Keratinocyte (primary cell): ENCODE measurements around the gene ABCA8. TPM values are rescaled to one million over a fixed set of nuclear protein-coding genes. Genes with fewer than 3 reads are reported as not detected.
"Not testable (repeated sequence)": the region's sequence is repeated elsewhere in the genome, so short reads cannot be mapped to it uniquely, and the experiment has no call there.

Experiments
- DNase-seq: peaks from one replicate; pipeline ENCODE4 v3.0.0-alpha.2; 2011; ENCODE audit warnings: low read depth, missing footprints, low spot score
- FAIRE-seq: peaks from 2 replicates; lab custom pipeline; 2011; peaks lifted over from hg19 to GRCh38; lab: Jason Lieb, UNC
- H2AFZ ChIP-seq: 2 replicates; pipeline ENCODE4 v1.6.0; 2012; ENCODE audit warnings: low read length, control low read depth, inconsistent platforms; ENCODE audit not compliant: control insufficient read depth
- H3K27ac ChIP-seq: 2 replicates; pipeline ENCODE4 v1.5.1; 2011; ENCODE audit warnings: low read length; ENCODE audit not compliant: control insufficient read depth, insufficient read depth
- H3K27me3 ChIP-seq: 3 replicates; pipeline ENCODE4 v1.6.0; 2011; ENCODE audit warnings: low read length; ENCODE audit not compliant: control insufficient read depth, insufficient read depth; ENCODE audit errors: extremely low read depth
- H3K36me3 ChIP-seq, 2 experiments: 2 replicates in 1 of 2; 3 replicates in 1 of 2; pipeline ENCODE4 v1.5.1; 2011; ENCODE audit warnings: low read length in 2 of 2, mild to moderate bottlenecking in 1 of 2; ENCODE audit not compliant: control insufficient read depth in 2 of 2, insufficient read depth in 2 of 2; ENCODE audit errors: extremely low read depth in 1 of 2
- H3K4me1 ChIP-seq: 3 replicates; pipeline ENCODE4 v1.5.1; 2011; ENCODE audit warnings: low read length; ENCODE audit not compliant: control insufficient read depth, insufficient read depth; ENCODE audit errors: extremely low read depth
- H3K4me2 ChIP-seq: 3 replicates; pipeline ENCODE4 v1.6.0; 2011; ENCODE audit warnings: low read depth, low read length; ENCODE audit not compliant: control insufficient read depth, insufficient read depth; ENCODE audit errors: extremely low read depth
- H3K4me3 ChIP-seq, 3 experiments: fragments of 200-600 bp in 1 of 3; sonication (generic) in 1 of 3; 2 replicates in 2 of 3; 3 replicates in 1 of 3; pipeline ENCODE4 v1.5.1; 2011 to 2016; ENCODE audit warnings: low read length in 3 of 3, mild to moderate bottlenecking in 3 of 3, control low read depth in 2 of 3, inconsistent platforms in 1 of 3, low read depth in 1 of 3, mixed read lengths in 1 of 3, mixed run types in 1 of 3, moderate library complexity in 1 of 3; ENCODE audit not compliant: control insufficient read depth in 2 of 3, insufficient read depth in 2 of 3; ENCODE audit errors: extremely low read depth in 1 of 3
- H3K79me2 ChIP-seq: 2 replicates; pipeline ENCODE4 v1.6.0; 2012; ENCODE audit warnings: low read length; ENCODE audit not compliant: control insufficient read depth, insufficient read depth
- H3K9ac ChIP-seq: 3 replicates; pipeline ENCODE4 v1.6.0; 2011; ENCODE audit warnings: low read length; ENCODE audit not compliant: control insufficient read depth, insufficient read depth; ENCODE audit errors: extremely low read depth
- H3K9me1 ChIP-seq: 3 replicates; pipeline ENCODE4 v1.6.0; 2011; ENCODE audit warnings: low read length; ENCODE audit not compliant: control insufficient read depth, insufficient read depth; ENCODE audit errors: extremely low read depth
- H3K9me3 ChIP-seq: 2 replicates; pipeline ENCODE4 v1.5.1; 2012; ENCODE audit warnings: low read depth, low read length; ENCODE audit not compliant: control insufficient read depth
- H4K20me1 ChIP-seq: 3 replicates; pipeline ENCODE4 v1.6.0; 2011; ENCODE audit warnings: low read length; ENCODE audit not compliant: control insufficient read depth, insufficient read depth; ENCODE audit errors: extremely low read depth
- EZH2 ChIP-seq: IDR thresholded peaks from one replicate; pipeline ENCODE4 v1.6.1; 2012; ENCODE audit warnings: inconsistent platforms, mild to moderate bottlenecking, low read length, moderate library complexity
- dilution Hi-C: fragments of 300-500 bp; cut with MboI; formaldehyde crosslinking; loops from one replicate; pipeline ENCODE4 v1.7.0; 2020; ENCODE audit warnings: low sequenced_read_pairs; ENCODE audit not compliant: extremely low pct_ligation_motif_present
- polyA plus RNA-seq, 5 experiments: library from polyadenylated mRNA; depleted of rRNA in 3 of 5; stranded (reverse) in 3 of 5; stranded (forward) in 1 of 5; unstranded in 1 of 5; fragments of >200 nt; gene quantifications; 1 replicate in 1 of 5; 2 replicates in 3 of 5; 3 replicates in 1 of 5; pipeline versions ENCODE4 v1.2.1 to v1.2.3, GENCODE V29; 2011 to 2012; ENCODE audit warnings: missing spikeins in 2 of 5, low read depth in 1 of 5, low replicate concordance in 1 of 5
- TF ChIP-seq, protein P1 (sequence below), 3 experiments: IDR thresholded peaks in 1 of 3; conservative IDR thresholded peaks in 1 of 3; optimal IDR thresholded peaks in 1 of 3; 2 replicates in 2 of 3; 3 replicates in 1 of 3; pipeline versions ENCODE3 to v1.5.1; 2011; ENCODE audit warnings: low read length in 3 of 3, mild to moderate bottlenecking in 3 of 3, moderate library complexity in 2 of 3, control low read depth in 1 of 3, inconsistent platforms in 1 of 3; ENCODE audit not compliant: insufficient read depth in 2 of 3; ENCODE audit errors: extremely low read depth in 1 of 3

The ABCA8 gene
- polyA plus RNA-seq, 1 donor (not counting 4 experiments of a cell fraction or from before 2014, with no cell fraction given): 0.01 TPM

- Histone ChIP-seq H3K4me3 (no peak overlapping the region), H3K36me3 (no peaks in the 10 kb centered on the region), H4K20me1 (no peaks in the 10 kb centered on the region), H3K27ac (no peak overlapping the region), H3K27me3 (no peaks in the 10 kb centered on the region), H2AFZ (no peak overlapping the region), H3K79me2 (no peaks in the 10 kb centered on the region), H3K4me2 (no peak overlapping the region), H3K9me1 (no peaks in the 10 kb centered on the region), H3K9ac (no peak overlapping the region), H3K4me1 (no peaks in the 10 kb centered on the region), H3K9me3 (no peaks in the 10 kb centered on the region)
- DNase-seq (no peak), FAIRE-seq (no peak)
- dilution Hi-C loops: no loop called here
- TF ChIP-seq EZH2: no peak
- TF ChIP-seq, protein P1, sequence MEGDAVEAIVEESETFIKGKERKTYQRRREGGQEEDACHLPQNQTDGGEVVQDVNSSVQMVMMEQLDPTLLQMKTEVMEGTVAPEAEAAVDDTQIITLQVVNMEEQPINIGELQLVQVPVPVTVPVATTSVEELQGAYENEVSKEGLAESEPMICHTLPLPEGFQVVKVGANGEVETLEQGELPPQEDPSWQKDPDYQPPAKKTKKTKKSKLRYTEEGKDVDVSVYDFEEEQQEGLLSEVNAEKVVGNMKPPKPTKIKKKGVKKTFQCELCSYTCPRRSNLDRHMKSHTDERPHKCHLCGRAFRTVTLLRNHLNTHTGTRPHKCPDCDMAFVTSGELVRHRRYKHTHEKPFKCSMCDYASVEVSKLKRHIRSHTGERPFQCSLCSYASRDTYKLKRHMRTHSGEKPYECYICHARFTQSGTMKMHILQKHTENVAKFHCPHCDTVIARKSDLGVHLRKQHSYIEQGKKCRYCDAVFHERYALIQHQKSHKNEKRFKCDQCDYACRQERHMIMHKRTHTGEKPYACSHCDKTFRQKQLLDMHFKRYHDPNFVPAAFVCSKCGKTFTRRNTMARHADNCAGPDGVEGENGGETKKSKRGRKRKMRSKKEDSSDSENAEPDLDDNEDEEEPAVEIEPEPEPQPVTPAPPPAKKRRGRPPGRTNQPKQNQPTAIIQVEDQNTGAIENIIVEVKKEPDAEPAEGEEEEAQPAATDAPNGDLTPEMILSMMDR (optimal IDR thresholded peaks at IDR 0.05 in 1 of 3, IDR thresholded peaks at IDR 0.05 in 1 of 3, conservative IDR thresholded peaks at IDR 0.05 in 1 of 3; ENCODE audit: extremely low read depth in 1 of 3, insufficient read depth in 2 of 3, low read length in 3 of 3): no peak
Observed at GRCh38 chr17:68963958-68964357, 8.8 kb upstream of the ABCA8 start.

GRCh38 chr17:68961214-68961882, 6.2 kb upstream of the ABCA8 start:
- Histone ChIP-seq H3K36me3 (no peaks in the 10 kb centered on the region), H3K4me2 (no peak overlapping the region), H3K4me3 (no peak overlapping the region), H3K9me3 (no peaks in the 10 kb centered on the region), H2AFZ (peak overlapping the region; percentile 4), H3K9me1 (no peaks in the 10 kb centered on the region), H3K79me2 (no peaks in the 10 kb centered on the region), H3K4me1 (no peaks in the 10 kb centered on the region), H3K9ac (no peak overlapping the region), H4K20me1 (no peaks in the 10 kb centered on the region), H3K27ac (no peak overlapping the region), H3K27me3 (no peaks in the 10 kb centered on the region)
- dilution Hi-C loops: no loop called here
- DNase-seq (no peak), FAIRE-seq (no peak)
- TF ChIP-seq, protein P1 (optimal IDR thresholded peaks at IDR 0.05 in 1 of 3, IDR thresholded peaks at IDR 0.05 in 1 of 3, conservative IDR thresholded peaks at IDR 0.05 in 1 of 3; ENCODE audit: extremely low read depth in 1 of 3, insufficient read depth in 2 of 3, low read length in 3 of 3): no peak
- no peak for TF ChIP-seq EZH2

DNA sequence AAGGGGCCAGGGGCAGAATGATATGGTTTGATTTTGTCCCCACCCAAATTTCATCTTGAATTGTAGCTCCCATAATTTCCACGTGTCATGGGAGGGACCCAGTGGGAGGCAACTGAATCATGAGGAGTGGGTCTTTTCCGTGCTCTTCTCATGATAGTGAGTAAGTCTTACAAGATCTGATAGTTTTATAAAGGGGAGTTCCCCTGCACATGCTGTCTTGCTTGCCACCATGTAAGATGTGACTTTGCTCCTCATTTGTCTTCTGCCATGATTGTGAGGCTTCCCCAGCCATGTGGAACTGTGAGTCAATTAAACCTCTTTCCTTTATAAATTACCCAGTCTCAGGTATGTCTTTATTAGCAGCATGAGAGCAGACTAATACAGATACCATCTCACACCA, 3.9 kb upstream of the ABCA8 start:
- H3K27me3 ChIP-seq, dilution Hi-C loops, H3K36me3 ChIP-seq, H3K4me1 ChIP-seq, H3K9me3 ChIP-seq, H3K4me2 ChIP-seq, DNase-seq, FAIRE-seq, H3K27ac ChIP-seq, H4K20me1 ChIP-seq, H3K4me3 ChIP-seq, H2AFZ ChIP-seq, H3K79me2 ChIP-seq, H3K9ac ChIP-seq, H3K9me1 ChIP-seq: not testable (repeated sequence)
